K562 (cell line): ENCODE results near the gene LIMS2. TPM values are rescaled to one million over a fixed set of nuclear protein-coding genes. Genes with fewer than 3 reads are reported as not detected.

ENCODE experiments used
- ATAC-seq: fragments of 200-7000 bp; cut with Tn5 transposase; 3 replicates; pipeline ENCODE4 v1.9.1; 2020; ENCODE audit warnings: moderate library complexity
- BruUV-seq: library from RNA; stranded (reverse); fragments of 400-500 nt; replicated peaks from 2 replicates; lab custom pipeline; 2021; lab: Mats Ljungman, UMichigan
- CTCF ChIA-PET: fragments of 300-600 bp; formaldehyde crosslinking; extraction: SDS; loops from one replicate; lab custom pipeline; 2021; ENCODE audit warnings: low intra/inter-chr PET ratio; lab: Yijun Ruan, JAX
- POLR2A ChIA-PET: fragments of 300-600, 350-650 bp; sonication (Branson Sonifier 250); formaldehyde crosslinking; extraction: SDS; loops from one replicate; lab custom pipeline; 2021; ENCODE audit warnings: antibody characterized with exemption, inconsistent platforms; lab: Yijun Ruan, JAX
- DNase-seq, 4 experiments: peaks; one replicate each; pipeline versions ENCODE4 v3.0.0 to v3.0.0-alpha.2; 2011 to 2018; ENCODE audit warnings: low spot score in 3 of 4, mixed read lengths in 3 of 4; ENCODE audit errors: extremely low read depth in 1 of 4
- FAIRE-seq: peaks from 2 replicates; lab custom pipeline; 2011; peaks lifted over from hg19 to GRCh38; lab: Jason Lieb, UNC
- H2AFZ ChIP-seq: 2 replicates; pipeline ENCODE4 v1.6.0; 2011; ENCODE audit warnings: low read depth, low read length, control low read depth, inconsistent platforms
- H3K27ac ChIP-seq: fragments of 200-600 bp; 3 replicates; pipeline ENCODE4 v1.8.0; 2011; ENCODE audit warnings: low read depth, mild to moderate bottlenecking, control low read depth, inconsistent platforms, low read length, moderate library complexity, mixed read lengths; ENCODE audit errors: extremely low read depth
- H3K27me3 ChIP-seq, 2 experiments: fragments of 300-600 bp in 1 of 2; 2 replicates in 1 of 2; 3 replicates in 1 of 2; pipeline versions ENCODE4 v1.6.0 to v1.8.0; 2011; ENCODE audit warnings: inconsistent platforms in 2 of 2, low read length in 2 of 2, mild to moderate bottlenecking in 1 of 2, mixed read lengths in 1 of 2, moderate library complexity in 1 of 2; ENCODE audit not compliant: control insufficient read depth in 2 of 2, insufficient read depth in 2 of 2
- H3K36me3 ChIP-seq: fragments of 300-600 bp; 3 replicates; pipeline ENCODE4 v1.8.0; 2011; ENCODE audit warnings: mild to moderate bottlenecking, low read length, inconsistent platforms; ENCODE audit not compliant: control insufficient read depth, insufficient read depth
- H3K4me1 ChIP-seq, 2 experiments: fragments of 200-600 bp in 1 of 2; replicated peaks in 1 of 2; 2 replicates in 1 of 2; 3 replicates in 1 of 2; pipeline versions ENCODE4 v1.5.1 to v1.8.0; 2011; ENCODE audit warnings: inconsistent platforms in 2 of 2, low read length in 2 of 2, mild to moderate bottlenecking in 1 of 2, mixed read lengths in 1 of 2, moderate library complexity in 1 of 2; ENCODE audit not compliant: control insufficient read depth in 2 of 2, insufficient read depth in 2 of 2
- H3K4me2 ChIP-seq: 2 replicates; pipeline ENCODE4 v1.6.1; 2011; ENCODE audit warnings: low read length, control low read depth, inconsistent platforms, mixed read lengths; ENCODE audit not compliant: insufficient read depth
- H3K4me3 ChIP-seq: fragments of 200-600 bp; sonication (generic), shearing (Covaris generic); 2 replicates; pipeline ENCODE4 v1.5.1; 2016; ENCODE audit warnings: control low read depth, inconsistent platforms
- H3K79me2 ChIP-seq: fragments of 200-600 bp; 3 replicates; pipeline ENCODE4 v1.8.0; 2011; ENCODE audit warnings: low read length, inconsistent platforms; ENCODE audit not compliant: control insufficient read depth, insufficient read depth
- H3K9ac ChIP-seq, 2 experiments: 2 replicates each; pipeline versions ENCODE4 v1.6.0 to v1.6.1; 2011; ENCODE audit warnings: low read depth in 2 of 2, low read length in 2 of 2, control low read depth in 1 of 2, inconsistent platforms in 1 of 2, mild to moderate bottlenecking in 1 of 2, mixed read lengths in 1 of 2; ENCODE audit not compliant: insufficient read depth in 1 of 2
- H3K9me1 ChIP-seq: one replicate; pipeline ENCODE4 v1.6.0; 2011; ENCODE audit warnings: inconsistent platforms, mild to moderate bottlenecking, low read length, moderate library complexity; ENCODE audit not compliant: control insufficient read depth, insufficient read depth
- H3K9me3 ChIP-seq: replicated peaks from 2 replicates; pipeline ENCODE4 v1.5.1; 2011; ENCODE audit warnings: low read depth, low read length, inconsistent platforms; ENCODE audit not compliant: control insufficient read depth, insufficient read depth
- H4K20me1 ChIP-seq: replicated peaks from 2 replicates; pipeline ENCODE4 v1.6.1; 2011; ENCODE audit warnings: low read length, inconsistent platforms, mixed read lengths; ENCODE audit not compliant: control insufficient read depth, insufficient read depth
- CEBPG ChIP-seq, 3 experiments: fragments of 200-800 bp in 1 of 3; sonication (Bioruptor generic) in 1 of 3; sonication (generic) in 1 of 3; formaldehyde crosslinking in 1 of 3; IDR thresholded peaks in 2 of 3; conservative IDR thresholded peaks in 1 of 3; 2 replicates each; pipeline versions ENCODE4 v1.6.1 to v1.8.0; 2016 to 2022; ENCODE audit warnings: missing compliant biosample characterization in 2 of 3, missing genetic modification characterization in 2 of 3, mild to moderate bottlenecking in 1 of 3, missing genetic modification reagents in 1 of 3
- CHD1 ChIP-seq: fragments of 200-600 bp; sonication (generic); IDR thresholded peaks from one replicate; pipeline ENCODE4 v1.6.1; 2012; ENCODE audit warnings: mild to moderate bottlenecking, moderate library complexity, low read length, inconsistent platforms
- CHD2 ChIP-seq: IDR thresholded peaks from 2 replicates; pipeline ENCODE4 v1.6.1; 2011; ENCODE audit warnings: low read depth, low read length
- FOXA1 ChIP-seq: fragments of 450-650 bp; IDR thresholded peaks from 2 replicates; pipeline ENCODE4 v1.6.1; 2016; ENCODE audit warnings: mild to moderate bottlenecking, borderline replicate concordance
- GABPA ChIP-seq: fragments of 200-800 bp; sonication (Bioruptor generic); conservative IDR thresholded peaks from 2 replicates; pipeline ENCODE4 v1.6.1; 2016; ENCODE audit warnings: low read depth, missing genetic modification characterization, missing compliant biosample characterization
- GATAD2B ChIP-seq: fragments of 450-650 bp; IDR thresholded peaks from 2 replicates; pipeline ENCODE4 v1.6.1; 2017; ENCODE audit warnings: mild to moderate bottlenecking, borderline replicate concordance
- GTF2E2 ChIP-seq: fragments of 200-800 bp; sonication (Bioruptor generic); IDR thresholded peaks from 2 replicates; pipeline ENCODE4 v1.6.1; 2016; ENCODE audit warnings: missing genetic modification characterization, missing compliant biosample characterization
- NR2C2 ChIP-seq, 2 experiments: fragments of 200-800 bp in 1 of 2; sonication (Bioruptor generic) in 1 of 2; sonication (generic) in 1 of 2; formaldehyde crosslinking in 1 of 2; IDR thresholded peaks; 2 replicates each; pipeline versions ENCODE4 v1.6.1 to v1.8.0; 2016 to 2022; ENCODE audit warnings: mild to moderate bottlenecking in 1 of 2, missing compliant biosample characterization in 1 of 2, missing genetic modification characterization in 1 of 2, missing genetic modification reagents in 1 of 2
- NRF1 ChIP-seq, 2 experiments: fragments of 450-650 bp; IDR thresholded peaks in 1 of 2; conservative IDR thresholded peaks in 1 of 2; 2 replicates each; pipeline ENCODE4 v1.6.1; 2014; ENCODE audit warnings: mild to moderate bottlenecking in 2 of 2
- PHF8 ChIP-seq: fragments of 200-600 bp; sonication (generic); IDR thresholded peaks from 2 replicates; pipeline ENCODE4 v1.6.1; 2012; ENCODE audit warnings: mixed run types, mild to moderate bottlenecking, inconsistent platforms, low read length, moderate library complexity, borderline replicate concordance
- PML ChIP-seq: IDR thresholded peaks from 2 replicates; pipeline ENCODE4 v1.6.1; 2012; ENCODE audit warnings: low read length, inconsistent platforms
- RBFOX2 ChIP-seq: fragments of 200-400 bp; formaldehyde crosslinking; IDR thresholded peaks from 2 replicates; pipeline ENCODE4 v1.6.1; 2017; ENCODE audit warnings: low read depth, mild to moderate bottlenecking, low read length, moderate library complexity
- SMARCE1 ChIP-seq: fragments of 450-650 bp; IDR thresholded peaks from 2 replicates; pipeline ENCODE4 v1.7.1; 2016; ENCODE audit warnings: mild to moderate bottlenecking
- TARDBP ChIP-seq: fragments of 450-650 bp; IDR thresholded peaks from 2 replicates; pipeline ENCODE4 v1.6.1; 2016
- ZZZ3 ChIP-seq: fragments of 450-650 bp; IDR thresholded peaks from 2 replicates; pipeline ENCODE4 v1.6.1; 2016; ENCODE audit warnings: antibody characterized with exemption, mild to moderate bottlenecking, moderate library complexity
- WGBS: fragments of 100-300 bp; shearing (Covaris generic); methylation state at CpG from one replicate; pipeline ENCODE4 v1.1.6; 2016; ENCODE audit warnings: low coverage, mixed read lengths; ENCODE audit not compliant: insufficient coverage; ENCODE audit errors: missing lambda C conversion rate; 5-methylcytosine and 5-hydroxymethylcytosine counted together
- in situ Hi-C: fragments of 300-500 bp; cut with MboI; formaldehyde crosslinking; loops from 4 replicates; pipeline ENCODE4 v1.15.0; 2018; ENCODE audit warnings: inconsistent platforms, mixed read lengths
- intact Hi-C: fragments of 100-400 bp; cut with micrococcal nuclease; formaldehyde crosslinking; loops from 2 replicates; pipeline ENCODE4 v1.14.2; 2022
- polyA plus RNA-seq, 8 experiments: library from polyadenylated mRNA; depleted of rRNA in 4 of 8; stranded (reverse) in 5 of 8; unstranded in 3 of 8; fragments of >200 nt; fragmentation: Nextera tagmentation in 2 of 8; fragmentation: Illumina TruSeq in 1 of 8; extraction: Ambion mirVana in 2 of 8; extraction: Trizol in 1 of 8; gene quantifications; 2 replicates each; pipeline versions ENCODE4 v1.2.1 to v1.2.3, GENCODE V29; 2011 to 2014; ENCODE audit warnings: inconsistent platforms in 1 of 8, missing spikeins in 1 of 8
- total RNA-seq, 7 experiments: library from RNA; depleted of rRNA in 6 of 7; stranded (reverse); fragments of >200 nt in 6 of 7; fragmentation: Illumina TruSeq in 2 of 7; extraction: Trizol in 2 of 7; gene quantifications; 2 replicates each; pipeline versions ENCODE4 v1.2.1 to v1.2.3, GENCODE V29; 2011 to 2021; ENCODE audit warnings: low replicate concordance in 1 of 7
- TF ChIP-seq, protein P1 (sequence below): fragments of 200-800 bp; sonication (Bioruptor generic); IDR thresholded peaks from 2 replicates; pipeline ENCODE4 v1.6.1; 2017; ENCODE audit warnings: missing genetic modification characterization, missing compliant biosample characterization
- TF ChIP-seq, protein P2 (sequence below): fragments of 450-650 bp; IDR thresholded peaks from 2 replicates; pipeline ENCODE4 v1.6.1; 2016; ENCODE audit warnings: missing biosample characterization, missing genetic modification characterization

Gene LIMS2
- total and polyA plus RNA-seq, 9 of the 15 experiments (the other 6 are each of a cell fraction or from before 2014, with no cell fraction given) = 0.04 to 0.22 TPM; not detected in 7

DNA sequence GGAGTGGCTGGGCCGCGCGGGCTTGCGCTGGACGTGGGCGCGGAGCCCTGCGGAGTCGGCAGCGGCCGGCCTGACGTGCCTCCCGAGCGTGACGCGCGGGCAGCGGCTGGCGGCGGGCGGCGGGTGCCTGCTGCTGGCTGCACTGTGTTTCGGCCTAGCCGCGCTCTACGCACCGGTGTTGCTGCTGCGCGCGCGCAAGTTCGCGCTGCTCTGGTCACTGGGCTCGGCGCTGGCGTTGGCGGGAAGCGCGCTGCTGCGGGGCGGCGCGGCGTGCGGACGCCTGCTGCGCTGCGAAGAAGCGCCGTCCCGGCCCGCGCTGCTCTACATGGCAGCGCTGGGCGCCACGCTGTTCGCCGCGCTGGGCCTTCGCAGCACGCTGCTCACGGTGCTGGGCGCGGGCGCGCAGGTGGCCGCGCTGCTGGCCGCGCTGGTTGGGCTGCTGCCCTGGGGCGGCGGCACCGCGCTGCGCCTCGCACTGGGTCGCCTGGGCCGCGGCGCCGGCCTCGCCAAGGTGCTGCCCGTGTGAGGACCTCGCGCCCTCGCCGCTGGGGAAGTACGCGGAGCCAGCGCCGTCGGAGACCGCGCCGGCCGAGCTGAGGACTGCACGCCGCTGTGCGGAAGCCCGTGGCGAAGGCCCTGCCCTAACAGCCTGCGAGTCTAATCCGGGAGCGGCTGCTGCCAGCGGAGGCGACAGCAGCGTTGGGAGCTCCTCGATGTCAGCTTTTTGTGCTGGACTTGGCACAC, 26.5 kb upstream of the LIMS2 start (continued):
- TF ChIP-seq GATAD2B (peak; percentile 60), CHD1 (peak; percentile 94), RBFOX2 (peak; percentile 77), PHF8 (peak; percentile 32; the same call in 1 of the 2 replicates)
- TF ChIP-seq, protein P1, sequence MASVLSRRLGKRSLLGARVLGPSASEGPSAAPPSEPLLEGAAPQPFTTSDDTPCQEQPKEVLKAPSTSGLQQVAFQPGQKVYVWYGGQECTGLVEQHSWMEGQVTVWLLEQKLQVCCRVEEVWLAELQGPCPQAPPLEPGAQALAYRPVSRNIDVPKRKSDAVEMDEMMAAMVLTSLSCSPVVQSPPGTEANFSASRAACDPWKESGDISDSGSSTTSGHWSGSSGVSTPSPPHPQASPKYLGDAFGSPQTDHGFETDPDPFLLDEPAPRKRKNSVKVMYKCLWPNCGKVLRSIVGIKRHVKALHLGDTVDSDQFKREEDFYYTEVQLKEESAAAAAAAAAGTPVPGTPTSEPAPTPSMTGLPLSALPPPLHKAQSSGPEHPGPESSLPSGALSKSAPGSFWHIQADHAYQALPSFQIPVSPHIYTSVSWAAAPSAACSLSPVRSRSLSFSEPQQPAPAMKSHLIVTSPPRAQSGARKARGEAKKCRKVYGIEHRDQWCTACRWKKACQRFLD (CRISPR knock-in tag) = 0 out of 2 replicates have a peak, but pooled peaks have one; percentile 29

DNA sequence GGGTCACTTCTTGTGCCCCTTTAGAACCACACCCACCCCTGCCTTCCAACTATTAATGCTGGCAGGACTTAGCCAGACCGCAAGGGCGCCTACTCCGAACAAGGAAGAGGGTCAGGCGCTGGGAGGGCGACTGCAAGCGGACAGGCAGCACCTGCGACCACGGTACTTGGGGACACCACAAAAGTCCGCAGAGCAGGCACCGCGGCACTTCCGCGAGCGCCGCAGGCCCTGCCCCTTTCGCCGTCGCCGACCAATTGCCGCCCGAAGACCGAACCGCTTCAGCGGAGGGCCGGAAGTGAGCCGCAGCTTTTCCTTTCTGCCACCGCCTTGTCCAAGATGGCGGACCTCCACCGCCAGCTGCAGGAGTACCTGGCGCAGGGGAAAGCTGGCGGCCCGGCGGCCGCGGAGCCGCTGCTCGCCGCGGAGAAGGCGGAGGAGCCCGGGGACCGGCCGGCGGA, 25.9 kb upstream of the LIMS2 start, which contains the start of gene SFT2D3:
TSS of gene SFT2D3 (plus strand) at position 305 of the 458 bp plus-strand sequence. CDS start at position 337, 32 bp downstream.
- peaks cover 35% of the 10 kb centered on the region for H3K79me2 ChIP-seq
- BruUV-seq = no TSS peak
- H3K4me2 ChIP-seq = peak within 1 kb of the TSS; percentile 93
- no peaks in the 10 kb centered on the region for H3K9me3 ChIP-seq
- no peaks in the 10 kb centered on the region; the same call in none of the 2 replicates for H4K20me1 ChIP-seq
- FAIRE-seq (peak; percentile 78), DNase-seq (peak; percentile 78 to 96 (median 86)), ATAC-seq (peak; percentile 92)
- intact Hi-C loops = loop anchor here (2.0 kb wide), 2 partner anchors 110 kb away; partner anchors contain the start of gene WDR33
- no peaks in the 10 kb centered on the region for H3K9me1 ChIP-seq
- WGBS = under 1% methylated on average over 44 of the region's 44 CpGs
- no peaks in the 10 kb centered on the region for H3K27me3 ChIP-seq
- ChIA-PET CTCF (no interaction called here), POLR2A (interaction anchor here (0.6 to 1.3 kb wide), 6 partner anchors 9 to 197 kb away, joined by 3 to 4 read pairs (median 3); no protein-coding TSS in a partner anchor)
- peaks cover 35% of the 10 kb centered on the region for H3K36me3 ChIP-seq
- H3K4me3 ChIP-seq = peak within 1 kb of the TSS; percentile 83
- peaks cover 18 to 26% of the 10 kb centered on the region in 2 experiments for H3K4me1 ChIP-seq
- peak within 1 kb of the TSS; percentile 95 for H3K27ac ChIP-seq
- H3K9ac ChIP-seq = peak within 1 kb of the TSS; percentile 81 to 99
- in situ Hi-C loops = no loop called here
- peak within 1 kb of the TSS; percentile 92 for H2AFZ ChIP-seq
- peak; percentile 92 for TF ChIP-seq GABPA (tag)
- TF ChIP-seq CHD2 = peak; percentile 21; the same call in 1 of the 2 replicates
- TF ChIP-seq NR2C2 (CRISPR knock-in tag; IDR thresholded peaks at IDR 0.05) = no peak; the same call in 1 of the 2 replicates
- peak; percentile 4; the same call in 1 of the 2 replicates for TF ChIP-seq NR2C2 (tag; IDR thresholded peaks at IDR 0.05)
- TF ChIP-seq TARDBP = no peak
- TF ChIP-seq CEBPG (CRISPR knock-in tag; IDR thresholded peaks at IDR 0.05) = 0 out of 2 replicates have a peak, but pooled peaks have one; percentile 10
- no peak for TF ChIP-seq CEBPG (tag; conservative IDR thresholded peaks at IDR 0.05 in 1 of 2, IDR thresholded peaks at IDR 0.05 in 1 of 2)
- TF ChIP-seq, protein P2, sequence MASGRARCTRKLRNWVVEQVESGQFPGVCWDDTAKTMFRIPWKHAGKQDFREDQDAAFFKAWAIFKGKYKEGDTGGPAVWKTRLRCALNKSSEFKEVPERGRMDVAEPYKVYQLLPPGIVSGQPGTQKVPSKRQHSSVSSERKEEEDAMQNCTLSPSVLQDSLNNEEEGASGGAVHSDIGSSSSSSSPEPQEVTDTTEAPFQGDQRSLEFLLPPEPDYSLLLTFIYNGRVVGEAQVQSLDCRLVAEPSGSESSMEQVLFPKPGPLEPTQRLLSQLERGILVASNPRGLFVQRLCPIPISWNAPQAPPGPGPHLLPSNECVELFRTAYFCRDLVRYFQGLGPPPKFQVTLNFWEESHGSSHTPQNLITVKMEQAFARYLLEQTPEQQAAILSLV (tag) = no peak
- TF ChIP-seq SMARCE1 = no peak
- TF ChIP-seq FOXA1 = no peak
- TF ChIP-seq NRF1 (conservative IDR thresholded peaks at IDR 0.05 in 1 of 2, IDR thresholded peaks at IDR 0.05 in 1 of 2) = peak in 1 of 2 experiments; percentile 38; a peak in 1 of 4 replicates
- TF ChIP-seq GTF2E2 = peak; percentile 83; the same call in 1 of the 2 replicates
- no peak for TF ChIP-seq ZZZ3
- TF ChIP-seq PML = peak; percentile 56
